Esophagus (tissue), 2 donors: ENCODE results near the gene ELF3. TPM values are rescaled to one million over a fixed set of nuclear protein-coding genes. Genes with fewer than 3 reads are reported as not detected.
"Not testable (repeated sequence)": the region's sequence is repeated elsewhere in the genome, so short reads cannot be mapped to it uniquely, and the experiment has no call there.

Experiments
- H3K27ac ChIP-seq, 2 donors: one replicate each; pipeline ENCODE4 v1.5.1; 2013; ENCODE audit warnings: low read depth in 2 of 2, mild to moderate bottlenecking in 2 of 2, inconsistent platforms in 1 of 2, low read length in 1 of 2, moderate library complexity in 1 of 2
- H3K27me3 ChIP-seq, 2 donors: one replicate each; pipeline ENCODE4 v1.6.1; 2013; ENCODE audit warnings: low read length in 2 of 2, control low read depth in 1 of 2, mild to moderate bottlenecking in 1 of 2; ENCODE audit not compliant: insufficient read depth in 2 of 2, control insufficient read depth in 1 of 2
- H3K36me3 ChIP-seq, 2 donors: one replicate each; pipeline ENCODE4 v1.6.1; 2013; ENCODE audit warnings: low read length in 1 of 2; ENCODE audit not compliant: control insufficient read depth in 2 of 2, insufficient read depth in 2 of 2
- H3K4me1 ChIP-seq, 2 donors: one replicate each; pipeline ENCODE4 v1.6.1; 2013; ENCODE audit warnings: low read length in 1 of 2; ENCODE audit not compliant: control insufficient read depth in 2 of 2, insufficient read depth in 2 of 2
- H3K4me3 ChIP-seq, 2 donors: one replicate each; pipeline ENCODE4 v1.5.1; 2013; ENCODE audit warnings: low read length in 2 of 2, mild to moderate bottlenecking in 2 of 2, low read depth in 1 of 2, moderate library complexity in 1 of 2
- H3K9me3 ChIP-seq, 2 donors: one replicate each; pipeline ENCODE4 v1.6.1; 2013; ENCODE audit warnings: mild to moderate bottlenecking in 2 of 2, low read depth in 1 of 2, low read length in 1 of 2, moderate library complexity in 1 of 2; ENCODE audit not compliant: control insufficient read depth in 2 of 2, insufficient read depth in 1 of 2
- WGBS, 2 donors: extraction: QIAGEN DNeasy Blood & Tissue Kit; methylation state at CpG; one replicate each; pipeline ENCODE4 v1.1.7; 2013; 5-methylcytosine and 5-hydroxymethylcytosine counted together
- polyA plus RNA-seq, 2 donors: library from polyadenylated mRNA; stranded (reverse); fragments of 200-250 nt; gene quantifications; one replicate each; pipeline ENCODE4 v1.2.3, GENCODE V29; 2013
- donor health status: healthy with polysubstance abuse.
- donor health status: Bipolar disorder and iron deficiency.

The ELF3 gene
- polyA plus RNA-seq, 2 donors = 440 to 749 TPM

DNA sequence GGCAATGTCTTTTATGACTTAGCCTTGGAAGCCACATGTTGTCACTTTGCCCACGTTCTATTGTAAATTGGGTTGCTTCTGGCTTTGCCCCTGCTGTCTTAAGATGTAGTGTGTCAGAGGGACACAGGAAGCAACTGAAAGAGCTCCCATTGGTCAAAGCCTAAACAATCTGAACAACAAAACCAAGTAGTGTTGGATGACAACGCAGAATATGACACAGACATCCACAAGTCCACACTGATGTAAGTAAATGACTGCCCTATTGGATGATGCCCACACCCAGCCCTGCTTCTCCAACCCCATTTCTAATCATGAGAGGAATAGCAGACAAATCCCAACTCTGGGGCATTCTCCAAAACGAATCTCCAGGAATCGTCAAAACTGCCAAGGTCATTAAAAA lies 50.7 kb downstream of the ELF3 start:
- Histone ChIP-seq H3K4me3 (no peak overlapping the region), H3K4me1 (peaks cover 0 to 5% of the 10 kb centered on the region in 2 donors), H3K27ac (no peak overlapping the region), H3K9me3 (no peaks in the 10 kb centered on the region), H3K27me3 (no peaks in the 10 kb centered on the region), H3K36me3 (no peaks in the 10 kb centered on the region)
- WGBS, 2 donors = 75 to 78% methylated on average over 4 of the region's 4 CpGs

GRCh38 chr1:202061787-202062186 lies 51.4 kb downstream of the ELF3 start:
- H3K4me3 ChIP-seq, H3K4me1 ChIP-seq, H3K36me3 ChIP-seq, H3K27ac ChIP-seq, H3K27me3 ChIP-seq, H3K9me3 ChIP-seq: not testable (repeated sequence)
- WGBS, 2 donors = 54 to 72% methylated on average over 6 of the region's 6 CpGs

- 92 to 96% methylated on average over 7 of the region's 7 CpGs for WGBS, 2 donors
- H3K4me1 ChIP-seq, H3K27ac ChIP-seq, H3K27me3 ChIP-seq, H3K9me3 ChIP-seq, H3K36me3 ChIP-seq, H3K4me3 ChIP-seq: not testable (repeated sequence)
Measured at GRCh38 chr1:202062636-202063035, 52.2 kb downstream of the ELF3 start.

DNA sequence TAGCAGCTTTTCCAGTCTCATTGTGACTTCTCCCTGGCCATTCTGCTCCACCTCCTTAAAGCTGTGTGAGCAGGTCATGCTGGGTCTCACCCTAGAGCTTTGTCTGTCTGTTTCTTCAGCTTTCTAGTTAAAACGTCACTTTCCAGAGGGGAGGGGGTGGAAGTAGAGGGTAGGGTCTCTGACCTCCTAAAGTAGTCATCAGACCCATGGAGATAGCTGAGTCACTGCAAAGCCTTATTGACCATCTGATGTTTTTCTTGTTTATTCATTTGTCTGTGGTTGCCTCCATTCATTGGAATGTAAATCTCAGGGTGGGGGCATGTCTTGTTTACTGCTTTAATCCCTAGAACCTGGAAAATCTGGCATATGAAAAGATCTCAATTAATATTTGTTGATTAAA lies 52.7 kb downstream of the ELF3 start:
- Histone ChIP-seq H3K9me3 (no peaks in the 10 kb centered on the region), H3K36me3 (no peaks in the 10 kb centered on the region), H3K4me3 (no peak overlapping the region), H3K27ac (no peak overlapping the region), H3K27me3 (no peaks in the 10 kb centered on the region), H3K4me1 (peaks cover 0 to 3% of the 10 kb centered on the region in 2 donors)
- WGBS, 2 donors = 35 to 39% methylated on average over 1 of the region's 1 CpG

GRCh38 chr1:202064889-202065312 lies 54.5 kb downstream of the ELF3 start:
- not testable (repeated sequence) for H3K4me3 ChIP-seq, H3K27me3 ChIP-seq, H3K36me3 ChIP-seq, H3K27ac ChIP-seq, H3K4me1 ChIP-seq, H3K9me3 ChIP-seq
- 78 to 86% methylated on average over 6 to 10 of the region's 10 CpGs for WGBS, 2 donors

Other genes with a start within 250 kb of the ELF3 start
- 10 to 100 TPM; 11.2 to 11.5 TPM for gene IPO9, start 181.4 kb upstream of the ELF3 start, polyA plus RNA-seq
- gene SHISA4, start 121.7 kb upstream of the ELF3 start, polyA plus RNA-seq = 1 to 10 TPM; 2.3 to 3.7 TPM
- gene LMOD1, start 64.0 kb upstream of the ELF3 start, polyA plus RNA-seq = 10 to 100 TPM; 30.2 to 60.4 TPM
- gene TIMM17A, start 55.1 kb upstream of the ELF3 start, polyA plus RNA-seq = 10 to 100 TPM; 21.7 to 37.4 TPM
- gene RNPEP, start 27.9 kb upstream of the ELF3 start, polyA plus RNA-seq = 10 to 100 TPM; 45.3 to 52.3 TPM
- under 1 TPM; 0.05 to 0.10 TPM for gene GPR37L1, start 112.3 kb downstream of the ELF3 start, polyA plus RNA-seq
- 10 to 100 TPM; 18.3 to 18.6 TPM for gene ARL8A, start 134.2 kb downstream of the ELF3 start, polyA plus RNA-seq
- gene PTPN7, start 150.0 kb downstream of the ELF3 start, polyA plus RNA-seq = 1 to 10 TPM; 1.6 to 1.9 TPM
- 1 to 10 TPM; 4.2 to 6.3 TPM for gene LGR6, start 183.2 kb downstream of the ELF3 start, polyA plus RNA-seq